Renal cortex interstitium (tissue), 11 donors: Measurements from ENCODE around the gene COASY. TPM values are rescaled to one million over a fixed set of nuclear protein-coding genes. Genes with fewer than 3 reads are reported as not detected.

ENCODE experiments used
- DNase-seq, 11 donors: peaks; one replicate each; pipeline ENCODE4 v3.0.0-alpha.2; 2013; ENCODE audit warnings: low read depth in 9 of 11, low spot score in 4 of 11; ENCODE audit errors: extremely low read depth in 1 of 11
- polyA plus RNA-seq, 3 donors: library from polyadenylated mRNA; unstranded; fragments of 120-200 nt; gene quantifications; one replicate each; pipeline ENCODE4 v1.2.1, GENCODE V29; 2013; ENCODE audit not compliant: insufficient read length in 3 of 3

COASY gene
- polyA plus RNA-seq, 3 donors = 59.8 to 66.8 (median 61.4) TPM

DNA sequence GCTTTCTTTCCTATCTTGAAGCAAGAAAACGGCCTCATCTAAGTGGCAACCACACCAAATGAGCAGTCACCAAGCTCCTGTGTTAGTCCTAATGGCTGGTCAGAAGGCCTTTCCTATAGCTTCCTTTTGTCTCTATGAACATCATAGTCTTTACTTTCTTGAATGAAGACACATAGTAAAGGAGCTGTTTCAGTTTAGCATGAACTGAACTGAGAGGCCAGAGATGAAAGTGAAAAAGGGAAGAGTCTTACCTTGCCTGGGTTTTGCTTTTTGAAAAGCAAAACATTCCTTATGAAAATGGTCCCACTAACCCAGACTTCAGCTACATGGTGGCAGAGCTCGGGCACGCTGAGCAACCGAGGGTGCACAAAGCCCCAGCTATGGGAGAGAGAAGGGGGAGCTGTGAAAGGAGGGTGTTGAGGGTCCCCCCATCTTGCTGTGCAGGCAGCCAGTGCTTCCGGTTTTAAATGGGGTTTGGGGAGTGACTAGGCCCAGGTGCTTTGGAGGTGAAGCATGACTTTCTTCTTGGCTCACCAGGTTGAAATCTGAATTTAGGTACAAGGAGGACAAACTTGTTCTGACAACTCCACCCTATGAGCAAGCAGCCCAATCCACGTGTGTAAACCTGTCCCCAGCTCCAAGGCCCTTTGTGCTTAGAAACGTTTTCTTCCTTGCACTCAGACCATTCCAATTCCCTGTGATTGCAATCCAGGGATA lies 24.7 kb downstream of the COASY start:
- DNase-seq = no peak

DNA sequence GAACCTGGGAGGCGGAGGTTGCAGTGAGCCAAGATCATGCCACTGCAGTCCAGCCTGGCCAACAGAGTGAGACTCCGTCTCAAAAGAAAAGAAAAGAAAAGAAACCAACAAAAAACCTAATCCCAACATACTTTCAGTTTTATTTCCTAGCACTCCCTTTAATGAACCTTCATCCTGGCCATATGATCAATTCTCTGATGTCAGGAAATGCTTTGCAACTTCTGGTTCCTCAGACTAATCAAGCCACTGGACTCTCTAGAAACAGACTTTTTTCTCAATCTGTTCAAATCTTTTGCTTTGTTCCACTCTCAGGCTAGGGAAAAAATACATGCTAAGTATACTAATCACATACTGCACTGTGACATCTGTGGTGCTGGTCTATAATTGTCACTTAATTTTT lies 28.9 kb downstream of the COASY start:
- no peak for DNase-seq

DNA sequence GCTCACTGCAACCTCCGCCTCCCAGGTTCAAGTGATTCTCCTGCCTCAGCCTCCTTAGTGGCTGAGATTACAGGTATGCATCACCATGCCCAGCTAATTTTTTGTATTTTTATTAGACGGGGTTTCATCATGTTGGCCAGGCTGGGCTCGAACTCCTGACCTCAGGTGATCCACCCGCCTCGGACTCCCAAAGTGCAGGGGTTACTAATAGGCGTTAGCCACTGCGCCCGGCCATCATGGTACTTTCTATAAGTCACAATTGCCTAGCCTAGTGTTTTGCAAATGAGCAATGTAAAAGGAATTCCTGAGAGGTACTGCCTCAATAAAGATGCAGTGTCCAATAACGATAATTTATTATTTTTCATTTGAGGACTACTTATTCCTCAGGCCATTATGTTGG lies 29.5 kb downstream of the COASY start:
- DNase-seq = no peak

- DNase-seq = no peak
Observed at GRCh38 chr17:42596386-42596785, 34.4 kb downstream of the COASY start.

DNA sequence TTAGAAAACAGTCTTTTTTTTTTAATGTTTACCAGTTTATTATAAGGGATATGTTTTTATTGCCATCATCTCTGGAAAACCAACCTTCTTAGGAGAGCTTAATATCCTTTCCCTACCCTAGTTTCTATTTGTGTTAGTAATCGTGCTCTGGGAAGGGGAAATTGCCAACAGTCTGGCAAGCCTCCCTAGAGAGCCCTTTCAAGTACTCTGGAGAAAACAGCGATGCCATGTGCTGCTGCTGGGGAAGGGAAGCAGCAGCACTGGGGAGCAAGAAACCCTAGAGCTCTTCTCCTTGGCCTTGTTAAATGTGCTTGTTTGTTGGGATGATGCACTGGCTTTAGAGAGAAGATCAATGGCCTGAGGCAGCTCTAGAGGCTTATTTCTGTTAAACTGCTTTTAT lies 37.0 kb downstream of the COASY start:
- no peak for DNase-seq

DNA sequence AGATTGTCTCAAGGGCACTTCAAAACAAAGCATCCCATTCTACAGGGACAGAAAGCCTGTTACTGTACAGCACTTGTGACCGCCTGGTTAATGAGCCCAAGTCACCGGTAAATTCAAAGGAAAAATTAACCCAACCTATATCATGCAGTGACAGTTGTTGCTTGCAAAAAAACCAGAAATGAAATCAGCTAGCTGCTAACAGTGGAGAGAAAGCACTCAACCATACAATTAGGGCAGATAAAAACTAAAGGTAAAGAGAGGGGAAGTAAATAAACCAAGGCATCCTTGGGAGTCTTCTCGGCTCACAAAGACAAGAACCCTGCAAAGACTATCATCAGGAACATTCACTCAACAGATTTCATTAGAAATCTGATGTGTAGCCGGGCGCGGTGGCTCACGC lies 41.4 kb downstream of the COASY start:
- no peak for DNase-seq

GRCh38 chr17:42607769-42608168 lies 45.8 kb downstream of the COASY start:
- no peak for DNase-seq

- peak in 2 of 11 donors; percentile 6 to 10 for DNase-seq
Observed at GRCh38 chr17:42608305-42609181, 46.6 kb downstream of the COASY start.

GRCh38 chr17:42609182-42609813 lies 47.4 kb downstream of the COASY start, which contains the start of the genes RETREG3 and TUBG1:
Gene RETREG3, minus strand, starts transcription at chr17:42609374. Its CDS starts 50 bp downstream, at chr17:42609324.
Gene TUBG1, plus strand, starts transcription at chr17:42609683. Its CDS starts 55 bp downstream, at chr17:42609738.
- peak; percentile 97 to 100 (median 99) for DNase-seq

- peak in 1 of 11 donors; percentile 10 for DNase-seq
Observed at GRCh38 chr17:42609814-42610801, 48.2 kb downstream of the COASY start.

DNA sequence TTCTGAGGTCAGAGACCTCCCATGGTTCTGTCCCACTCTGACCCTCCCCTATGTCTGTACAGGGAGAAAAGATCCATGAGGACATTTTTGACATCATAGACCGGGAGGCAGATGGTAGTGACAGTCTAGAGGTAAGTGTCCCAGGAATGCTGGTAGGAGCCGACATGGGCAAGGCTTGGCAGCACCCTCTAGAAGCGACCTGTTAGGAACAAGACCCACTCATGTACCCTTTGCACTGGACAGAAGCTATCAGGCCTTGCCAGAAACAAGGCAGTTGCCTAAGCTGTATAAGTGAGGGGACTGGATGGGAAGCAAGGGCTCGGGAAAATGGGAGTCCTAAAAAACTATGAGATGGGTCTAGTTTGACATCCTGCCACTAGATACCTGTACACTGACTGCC lies 50.1 kb downstream of the COASY start:
- no peak for DNase-seq

- no peak for DNase-seq
Observed at GRCh38 chr17:42613699-42614295, 51.8 kb downstream of the COASY start.

Other genes starting within 250 kb of the COASY start
- gene STAT3, start 173.7 kb upstream of the COASY start, polyA plus RNA-seq = 10 to 100 TPM; 58.1 to 81.2 (median 58.9) TPM
- 10 to 100 TPM; 58.3 to 77.9 (median 62.5) TPM for gene CAVIN1, start 138.9 kb upstream of the COASY start, polyA plus RNA-seq
- 10 to 100 TPM; 53.4 to 73.9 (median 55.7) TPM for gene ATP6V0A1, start 103.3 kb upstream of the COASY start, polyA plus RNA-seq
- 10 to 100 TPM; 15.6 to 31.6 (median 26.4) TPM for gene NAGLU, start 25.9 kb upstream of the COASY start, polyA plus RNA-seq
- 1 to 10 TPM; 3.4 to 5.9 (median 5.0) TPM for gene HSD17B1, start 9.2 kb upstream of the COASY start, polyA plus RNA-seq
- gene MLX, start 5.0 kb downstream of the COASY start, polyA plus RNA-seq = 10 to 100 TPM; 33.2 to 36.1 (median 35.5) TPM
- gene PSMC3IP, start 15.6 kb downstream of the COASY start, polyA plus RNA-seq = 10 to 100 TPM; 16.0 to 22.9 (median 18.4) TPM
- 10 to 100 TPM; 44.7 to 65.3 (median 46.9) TPM for gene RETREG3, start 47.2 kb downstream of the COASY start, polyA plus RNA-seq
- 10 to 100 TPM; 49.6 to 66.9 (median 54.7) TPM for gene TUBG1, start 47.5 kb downstream of the COASY start, polyA plus RNA-seq
- 10 to 100 TPM; 24.7 to 41.1 (median 25.7) TPM for gene TUBG2, start 97.1 kb downstream of the COASY start, polyA plus RNA-seq
- gene PLEKHH3, start 114.8 kb downstream of the COASY start, polyA plus RNA-seq = 10 to 100 TPM; 14.4 to 18.9 (median 18.6) TPM
- gene CCR10, start 119.7 kb downstream of the COASY start, polyA plus RNA-seq = 1 to 10 TPM; 1.6 to 2.4 (median 1.7) TPM
- gene CNTNAP1, start 120.4 kb downstream of the COASY start, polyA plus RNA-seq = 1 to 10 TPM; 6.7 to 8.9 (median 8.7) TPM
- gene EZH1, start 182.9 kb downstream of the COASY start, polyA plus RNA-seq = 10 to 100 TPM; 37.9 to 65.1 (median 41.3) TPM
- gene RAMP2, start 199.1 kb downstream of the COASY start, polyA plus RNA-seq = 100 to 1,000 TPM in 1 of 3 donors, 10 to 100 TPM in 2; 80.9 to 101 (median 84.6) TPM
- 10 to 100 TPM; 80.6 to 93.2 (median 86.2) TPM for gene VPS25, start 211.3 kb downstream of the COASY start, polyA plus RNA-seq
- 10 to 100 TPM in 1 of 3 donors, 1 to 10 TPM in 2; 7.1 to 16.8 (median 7.8) TPM for gene WNK4, start 218.5 kb downstream of the COASY start, polyA plus RNA-seq
- 100 to 1,000 TPM; 150 to 167 (median 159) TPM for gene COA3, start 236.6 kb downstream of the COASY start, polyA plus RNA-seq
- gene CNTD1, start 236.7 kb downstream of the COASY start, polyA plus RNA-seq = 1 to 10 TPM; 1.4 to 3.4 (median 2.2) TPM